Loucy (cell line): ENCODE results near the gene PCDHGB5.

Source experiments
- EZH2phosphoT487 ChIP-seq: fragments of 200-600 bp; IDR thresholded peaks from 2 replicates; pipeline ENCODE4 v1.6.1; 2018; ENCODE audit warnings: antibody characterized with exemption, mild to moderate bottlenecking, moderate library complexity, borderline replicate concordance
- TF ChIP-seq, protein P1 (sequence below): fragments of 200-600 bp; sonication (generic); conservative IDR thresholded peaks from 2 replicates; pipeline ENCODE4 v1.5.1; 2014; ENCODE audit warnings: mild to moderate bottlenecking, antibody characterized with exemption, low read length

DNA sequence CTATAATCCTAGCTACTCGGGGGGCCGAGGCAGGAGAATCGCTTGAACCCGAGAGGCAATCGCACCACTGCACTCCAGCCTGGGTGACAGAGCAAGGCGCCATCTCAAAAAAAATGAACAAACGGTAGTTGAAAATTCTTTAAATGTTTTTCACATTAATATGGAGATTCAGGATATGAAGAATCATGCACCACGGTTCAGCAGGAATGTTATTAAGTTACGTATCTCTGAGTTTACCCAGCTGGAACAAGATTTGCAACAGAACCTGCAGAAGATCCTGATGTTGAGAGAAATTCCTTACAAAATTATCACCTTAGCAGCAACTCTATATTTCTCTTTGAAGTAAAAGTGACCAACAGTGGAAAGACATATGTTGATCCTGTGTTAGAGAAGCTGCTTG lies 42.6 kb downstream of the PCDHGB5 start:
- TF ChIP-seq, protein P1, sequence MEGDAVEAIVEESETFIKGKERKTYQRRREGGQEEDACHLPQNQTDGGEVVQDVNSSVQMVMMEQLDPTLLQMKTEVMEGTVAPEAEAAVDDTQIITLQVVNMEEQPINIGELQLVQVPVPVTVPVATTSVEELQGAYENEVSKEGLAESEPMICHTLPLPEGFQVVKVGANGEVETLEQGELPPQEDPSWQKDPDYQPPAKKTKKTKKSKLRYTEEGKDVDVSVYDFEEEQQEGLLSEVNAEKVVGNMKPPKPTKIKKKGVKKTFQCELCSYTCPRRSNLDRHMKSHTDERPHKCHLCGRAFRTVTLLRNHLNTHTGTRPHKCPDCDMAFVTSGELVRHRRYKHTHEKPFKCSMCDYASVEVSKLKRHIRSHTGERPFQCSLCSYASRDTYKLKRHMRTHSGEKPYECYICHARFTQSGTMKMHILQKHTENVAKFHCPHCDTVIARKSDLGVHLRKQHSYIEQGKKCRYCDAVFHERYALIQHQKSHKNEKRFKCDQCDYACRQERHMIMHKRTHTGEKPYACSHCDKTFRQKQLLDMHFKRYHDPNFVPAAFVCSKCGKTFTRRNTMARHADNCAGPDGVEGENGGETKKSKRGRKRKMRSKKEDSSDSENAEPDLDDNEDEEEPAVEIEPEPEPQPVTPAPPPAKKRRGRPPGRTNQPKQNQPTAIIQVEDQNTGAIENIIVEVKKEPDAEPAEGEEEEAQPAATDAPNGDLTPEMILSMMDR, result no peak
- TF ChIP-seq EZH2phosphoT487, result no peak
